Suprapubic skin (tissue), 3 donors: ENCODE results near the gene ASIP.
A peak's percentile ranks its signal among the peaks of the same experiment; 100 is the strongest.

Experiments used
- CTCF ChIP-seq, 2 donors: fragments of 200-600 bp in 1 of 2; fragments of 450-650 bp in 1 of 2; sonication (generic) in 1 of 2; IDR thresholded peaks; one replicate each; pipeline ENCODE4 v1.5.1; 2016 to 2019; ENCODE audit warnings: antibody characterized with exemption in 2 of 2, mild to moderate bottlenecking in 1 of 2, moderate library complexity in 1 of 2
- POLR2A ChIP-seq, 2 donors: fragments of 450-650 bp; IDR thresholded peaks; one replicate each; pipeline ENCODE4 v1.6.1; 2017; ENCODE audit warnings: antibody characterized with exemption in 2 of 2, mild to moderate bottlenecking in 2 of 2, moderate library complexity in 2 of 2

- TF ChIP-seq POLR2A (IDR thresholded peaks at IDR 0.05) (no peak), CTCF (IDR thresholded peaks at IDR 0.05) (peak; percentile 99)
Measured at GRCh38 chr20:34312544-34313217, 71.5 kb downstream of the ASIP start.
